Activated CD8-positive, alpha-beta memory T cell treated with anti-CD3 and anti-CD28 coated beads, Interleukin-2, amount 50 U/mL, for 24 hours (primary cell): ENCODE data around the gene PRKRA.
"Not testable (repeated sequence)": the region's sequence is repeated elsewhere in the genome, so short reads cannot be mapped to it uniquely, and the experiment has no call there.

Source experiments
- DNase-seq: peaks from one replicate; pipeline ENCODE4 v3.0.0-alpha.2; 2020; ENCODE audit errors: extremely low read depth

PRKRA gene

DNA sequence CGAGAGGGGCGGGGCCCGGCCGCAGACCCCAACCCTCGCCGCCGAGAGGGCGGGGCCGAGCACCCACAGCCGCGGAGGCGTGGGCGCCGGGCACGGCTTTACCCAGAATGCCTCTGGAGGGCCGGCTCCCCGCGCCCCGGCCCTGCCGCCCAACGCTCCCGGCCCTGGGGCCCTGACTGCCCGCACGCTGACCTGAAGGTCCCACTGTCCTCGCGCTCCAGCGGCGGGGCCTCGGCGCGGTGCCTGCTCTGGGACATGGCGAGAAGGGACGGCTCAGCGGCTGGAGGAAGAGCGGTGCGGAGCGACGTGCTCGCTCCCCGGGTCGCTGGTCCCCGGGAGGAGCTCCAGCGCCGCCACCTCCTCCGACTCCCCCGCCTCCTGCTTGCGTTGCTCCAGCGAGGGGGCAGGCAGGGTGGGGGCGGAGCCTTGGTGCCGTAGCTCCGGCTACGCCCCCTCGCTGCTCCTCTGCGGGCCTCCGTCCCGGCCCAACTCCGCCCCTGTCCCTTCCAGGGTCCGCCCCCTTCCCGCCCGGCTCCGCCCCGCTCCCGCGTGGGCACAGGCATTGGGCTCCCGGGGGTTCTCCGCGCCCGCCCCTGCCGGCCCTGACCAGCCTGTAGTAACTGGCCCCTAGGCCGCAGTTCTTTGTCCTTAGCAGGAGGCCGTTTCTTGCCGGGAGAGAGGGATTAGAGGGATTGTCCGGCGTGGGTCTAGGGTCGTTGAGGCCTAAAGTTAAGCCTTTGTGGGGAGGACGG lies at the start of gene PRKRA, which contains the start of gene PJVK:
TSS of gene PRKRA (minus strand) at position 402 of the 752 bp plus-strand sequence. CDS start at position 257, 145 bp downstream.
TSS of gene PJVK (plus strand) at position 605 of the 752 bp plus-strand sequence. CDS start 2,032 bp downstream, outside the sequence.
- DNase-seq, result peak; percentile 78

DNA sequence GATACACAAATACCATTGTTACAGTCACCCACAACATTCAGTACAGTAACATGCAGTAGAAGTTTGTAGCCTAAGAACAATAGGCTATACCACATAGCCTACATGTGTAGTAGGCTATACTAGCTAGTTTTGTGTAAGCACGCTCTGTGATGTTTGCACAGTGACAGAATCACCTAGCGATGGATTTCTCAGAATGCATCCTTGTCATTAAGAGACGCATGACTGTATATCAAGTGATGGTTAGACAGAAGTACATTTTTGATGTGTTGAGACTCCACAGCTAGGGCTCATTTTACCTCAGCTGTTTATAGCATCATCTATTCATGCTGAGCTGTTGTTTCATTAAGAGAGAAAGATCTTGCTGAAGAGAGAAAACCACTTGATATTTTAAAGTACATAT lies 48.7 kb upstream of the PRKRA start:
- DNase-seq, result no peak

DNA sequence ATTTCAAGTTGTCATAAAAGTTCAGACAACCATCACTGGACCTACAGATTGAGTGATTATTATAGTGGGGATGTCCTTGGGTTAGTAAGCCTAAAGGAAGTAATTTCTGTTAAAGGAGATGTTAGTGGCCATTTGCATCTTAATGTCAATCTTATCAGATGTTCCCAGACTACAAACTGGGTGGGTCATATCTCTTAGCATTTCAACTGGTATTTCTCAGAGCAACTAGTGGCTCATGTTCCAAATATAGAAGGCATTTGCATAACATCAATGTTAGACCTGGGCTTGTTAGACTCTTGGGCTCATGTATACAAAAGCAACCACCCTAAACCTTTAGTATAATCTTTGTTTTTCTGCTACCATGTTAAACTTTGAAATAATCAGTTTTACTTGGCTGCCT lies 47.2 kb upstream of the PRKRA start:
- DNase-seq, result no peak

DNA sequence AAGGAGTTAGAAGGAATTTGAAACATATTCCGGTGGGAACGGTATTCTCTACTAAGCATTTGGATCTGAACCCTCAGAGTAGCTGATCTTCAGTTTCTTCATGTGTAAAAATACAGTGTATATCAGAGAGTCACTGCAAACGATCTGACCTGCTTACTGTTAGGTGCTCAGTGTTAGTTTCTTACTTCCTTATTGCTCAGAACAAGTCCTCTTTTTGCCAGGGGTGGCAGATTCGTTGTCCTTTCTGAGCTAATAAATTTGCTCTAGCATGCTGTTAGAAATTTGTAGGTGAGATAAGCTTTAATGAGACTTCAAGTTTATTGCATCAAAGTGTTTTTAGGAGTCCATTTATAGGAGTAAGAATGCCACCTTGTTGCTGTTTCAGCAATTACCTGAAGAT lies 45.1 kb upstream of the PRKRA start:
- no peak for DNase-seq

DNA sequence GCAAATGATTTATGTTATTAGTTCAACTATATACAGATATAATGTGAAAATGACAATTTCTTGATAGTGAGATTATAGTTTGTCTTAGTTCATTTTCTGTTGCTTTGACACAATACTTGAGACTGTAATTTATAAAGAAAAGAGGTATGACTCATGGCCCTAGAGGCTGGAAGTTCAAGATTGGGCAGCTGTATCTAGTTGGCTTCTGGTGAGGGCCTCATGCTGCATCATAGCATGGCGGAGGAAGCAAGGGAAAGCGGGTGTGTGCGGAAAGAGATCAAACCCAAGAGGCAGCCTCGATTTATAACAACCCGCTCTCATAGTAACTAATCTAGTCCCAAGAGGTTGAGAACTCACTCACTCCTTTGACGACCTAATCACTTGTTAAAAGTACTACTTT lies 40.6 kb upstream of the PRKRA start:
- DNase-seq, result no peak

DNA sequence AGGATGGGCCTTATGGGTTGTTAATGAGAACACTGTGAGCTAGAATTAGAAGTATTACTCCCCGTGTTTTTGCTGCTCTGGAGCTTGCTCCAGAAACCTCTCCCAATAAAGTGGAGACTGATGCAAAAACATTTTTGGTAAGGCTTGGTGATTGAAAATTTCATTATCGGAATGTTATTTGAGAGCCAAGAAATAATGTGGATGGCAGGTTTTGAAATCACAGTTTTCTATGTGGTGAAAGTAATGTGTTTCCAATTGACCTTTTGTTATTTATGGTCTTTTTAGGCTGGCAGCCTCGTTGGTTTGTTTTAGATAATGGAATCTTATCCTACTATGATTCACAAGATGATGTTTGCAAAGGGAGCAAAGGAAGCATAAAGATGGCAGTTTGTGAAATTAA lies 34.4 kb upstream of the PRKRA start:
- DNase-seq, result no peak

DNA sequence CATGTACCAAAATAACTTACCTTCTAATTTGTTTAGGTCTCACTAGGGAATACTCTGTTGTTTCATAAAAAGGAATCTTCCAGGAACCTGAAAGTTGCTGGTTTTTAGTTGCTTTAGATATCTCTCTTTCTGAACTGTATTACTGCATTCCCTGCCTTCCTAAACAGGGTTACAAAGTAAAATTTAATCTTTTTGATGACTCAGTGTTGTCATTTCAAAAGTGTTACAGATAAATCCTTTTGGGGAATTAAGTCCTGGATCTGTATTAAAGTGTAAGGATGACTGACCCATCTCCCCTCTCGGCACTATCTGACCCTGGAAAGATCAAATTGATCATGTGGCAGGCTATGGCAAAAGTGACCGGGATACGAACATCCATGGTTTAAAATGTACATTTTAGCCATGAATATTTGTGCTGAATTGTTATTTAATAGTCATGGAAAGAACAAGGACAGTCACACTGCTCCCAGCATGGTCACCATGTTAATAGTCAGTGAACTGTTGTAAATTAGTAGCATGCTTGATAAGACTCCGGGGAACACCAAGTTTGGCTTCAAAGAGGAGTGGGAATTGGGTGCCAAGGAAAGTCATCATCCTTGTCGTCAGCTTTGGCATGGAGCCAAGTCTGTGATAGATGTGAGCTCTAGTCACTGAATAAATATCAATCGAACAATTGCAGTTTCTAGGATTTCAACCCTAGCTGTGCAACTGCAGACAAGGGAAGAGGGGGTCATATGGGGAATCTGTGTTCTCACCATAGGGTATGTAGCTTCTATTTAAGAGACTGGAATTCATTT lies 33.5 kb upstream of the PRKRA start:
- DNase-seq, result no peak

DNA sequence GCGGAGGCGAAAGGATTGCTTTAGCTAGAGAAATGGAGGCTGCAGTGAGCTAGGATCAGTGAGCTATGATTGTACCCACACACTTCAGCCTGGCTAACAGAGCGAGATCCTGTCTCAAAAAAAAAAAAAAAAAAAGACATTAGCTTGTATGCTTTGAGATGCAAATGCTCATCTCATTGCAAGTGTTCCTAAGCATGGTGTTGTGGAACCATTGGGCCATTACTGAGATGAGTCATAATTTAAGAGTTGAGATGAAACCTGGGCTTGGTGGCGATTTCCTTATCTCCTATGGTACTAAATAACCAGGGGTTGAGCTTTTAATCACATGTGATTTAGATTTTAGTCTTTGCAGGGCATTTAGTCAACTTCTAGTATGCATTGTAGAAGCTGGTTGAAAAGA lies 31.5 kb upstream of the PRKRA start:
- no peak for DNase-seq

DNA sequence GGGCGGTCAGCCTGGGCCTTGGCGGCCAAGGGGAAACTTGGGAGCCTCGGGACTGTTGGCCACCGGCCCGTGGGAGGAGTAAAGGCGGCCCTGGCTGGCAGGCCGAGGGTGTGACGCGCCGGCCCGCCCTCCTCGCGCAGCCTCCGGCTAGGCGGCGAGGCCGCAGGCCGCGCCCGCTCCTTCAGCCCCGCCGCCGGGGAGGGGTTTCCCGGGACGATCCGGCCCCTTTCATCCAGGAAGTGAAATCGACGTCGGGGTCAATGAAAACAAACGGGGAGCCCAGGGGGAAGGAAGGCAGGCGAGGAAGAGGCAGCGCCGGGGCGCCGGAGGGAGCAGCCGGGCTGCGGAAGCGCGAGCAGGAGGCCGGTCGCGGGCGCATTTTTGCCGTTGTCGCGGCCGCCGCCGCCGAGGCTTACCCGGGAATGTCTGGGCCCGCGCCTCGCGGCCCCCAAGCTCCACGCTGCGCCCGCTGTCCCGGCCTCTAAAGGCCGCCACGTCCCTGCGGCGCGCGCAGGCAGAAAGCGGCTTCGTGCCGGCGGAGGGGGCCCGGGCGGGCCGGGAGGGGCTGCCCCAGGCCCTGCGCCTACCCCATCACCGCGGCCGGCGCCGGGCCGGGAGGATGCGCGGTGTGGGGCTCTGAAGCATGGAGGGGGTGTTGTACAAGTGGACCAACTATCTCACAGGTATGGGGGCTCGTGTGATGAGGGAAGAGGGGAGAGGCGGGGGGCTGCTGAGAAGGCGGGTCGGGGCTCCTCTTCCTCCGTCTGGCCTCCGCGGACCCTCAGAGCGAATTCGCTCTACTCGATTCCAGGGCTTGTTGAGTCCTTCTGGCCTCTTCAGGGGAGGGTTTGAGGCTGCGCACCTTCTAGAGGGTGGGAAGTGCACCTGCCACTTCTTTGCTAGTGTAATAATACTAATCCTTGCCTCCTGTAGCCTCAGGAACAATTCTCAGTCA lies 29.5 kb upstream of the PRKRA start, which contains the start of gene PLEKHA3:
TSS of gene PLEKHA3 (plus strand) at position 231 of the 955 bp plus-strand sequence. CDS start at position 644, 413 bp downstream.
- peak; percentile 56 for DNase-seq

DNA sequence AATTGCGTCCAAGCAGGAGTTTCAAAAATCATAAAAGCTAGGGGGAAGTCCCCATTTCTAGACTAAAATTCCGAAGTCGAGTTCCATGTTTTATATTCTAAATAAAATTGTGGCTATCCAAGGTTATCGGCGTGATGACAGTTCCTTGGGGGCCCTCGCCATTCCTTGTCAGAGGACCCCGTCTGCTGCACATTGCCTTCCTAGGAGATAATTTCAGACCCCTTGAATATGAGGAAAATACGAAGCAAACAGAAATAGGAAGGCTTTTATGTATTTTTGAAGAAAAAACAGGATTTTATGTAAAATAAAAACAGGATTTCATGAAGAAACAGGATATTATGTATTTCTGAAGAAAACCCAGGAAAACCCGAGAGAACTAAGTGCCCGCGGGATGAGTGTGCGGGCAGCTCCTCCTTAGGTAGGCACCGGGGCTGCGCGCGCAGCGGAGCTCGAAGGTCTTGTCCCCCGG lies 28.8 kb upstream of the PRKRA start:
- DNase-seq, result no peak

DNA sequence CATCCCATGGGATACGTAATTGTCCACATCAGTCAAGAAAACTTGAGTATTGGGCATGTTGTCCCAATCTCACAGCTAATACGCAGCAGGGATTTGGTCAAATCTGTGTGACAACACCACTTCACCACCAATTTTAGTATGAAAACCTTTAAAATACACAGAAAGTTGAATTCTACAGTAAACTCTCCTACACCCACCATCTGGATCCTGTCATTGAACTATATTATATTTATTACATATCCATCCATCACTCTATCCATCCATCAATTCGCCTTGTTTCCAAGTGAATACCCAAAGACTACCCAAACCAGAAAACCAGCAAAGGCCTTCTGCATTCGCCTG lies 28.3 kb upstream of the PRKRA start:
- no peak for DNase-seq

DNA sequence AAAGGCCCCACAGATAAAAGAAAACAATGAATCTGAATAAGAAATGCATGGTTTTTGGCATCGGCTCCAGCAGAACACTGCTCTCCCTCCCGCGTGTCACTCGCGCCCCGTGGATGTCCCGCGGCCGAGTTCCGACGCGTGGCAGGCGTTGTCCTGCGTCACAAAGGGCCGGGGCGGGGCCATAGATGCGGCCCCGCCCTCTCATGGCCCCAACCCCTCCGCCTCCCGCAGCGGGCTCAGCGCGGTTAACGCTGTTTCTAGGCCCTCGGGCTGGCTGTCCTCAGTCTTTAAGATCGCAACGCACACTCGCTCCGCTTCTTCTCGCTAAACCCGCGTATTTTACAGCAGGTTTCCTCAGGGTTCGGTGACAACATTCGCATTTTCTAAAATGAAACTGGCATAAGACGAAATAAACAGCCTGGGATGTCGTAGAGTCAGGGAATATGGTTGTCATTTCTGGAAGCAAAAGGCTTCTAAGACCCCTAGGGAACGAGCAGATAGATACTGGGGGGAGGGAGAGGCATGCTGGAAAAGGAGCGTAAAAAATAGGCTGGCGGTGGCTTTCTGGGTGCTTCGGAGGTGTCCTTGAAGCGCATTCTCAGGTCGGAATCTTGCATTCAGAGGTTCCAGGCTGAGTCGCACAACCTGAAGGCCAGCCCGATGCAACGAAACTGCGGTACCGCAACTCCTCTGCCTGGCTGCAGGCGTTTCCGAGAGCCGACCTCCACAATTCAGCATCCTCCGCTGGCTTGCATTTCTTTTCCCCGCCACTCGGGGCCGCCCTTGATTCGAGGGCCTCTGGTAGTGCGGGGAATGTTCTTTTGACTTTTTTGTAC lies 27.7 kb upstream of the PRKRA start, which contains the start of gene FKBP7:
TSS of gene FKBP7 (minus strand) at position 162 of the 836 bp plus-strand sequence. CDS start at position 61, 101 bp downstream.
- peak; percentile 58 for DNase-seq

DNA sequence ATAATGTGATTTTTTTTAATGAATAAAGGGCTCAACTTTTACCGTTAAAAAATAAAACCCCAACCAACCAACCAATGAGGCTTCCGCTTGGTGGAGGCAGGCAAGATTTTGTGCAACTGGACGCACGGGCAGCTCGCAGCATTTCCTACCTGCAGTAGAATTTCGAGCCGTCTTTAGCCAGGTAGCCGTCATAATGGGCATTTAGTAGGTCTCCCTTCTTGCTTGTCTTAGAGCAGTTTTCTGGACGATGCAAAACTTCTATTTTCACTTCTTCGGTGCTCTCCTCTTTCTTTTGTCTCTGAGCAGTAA lies 27.1 kb upstream of the PRKRA start:
- DNase-seq, result no peak

DNA sequence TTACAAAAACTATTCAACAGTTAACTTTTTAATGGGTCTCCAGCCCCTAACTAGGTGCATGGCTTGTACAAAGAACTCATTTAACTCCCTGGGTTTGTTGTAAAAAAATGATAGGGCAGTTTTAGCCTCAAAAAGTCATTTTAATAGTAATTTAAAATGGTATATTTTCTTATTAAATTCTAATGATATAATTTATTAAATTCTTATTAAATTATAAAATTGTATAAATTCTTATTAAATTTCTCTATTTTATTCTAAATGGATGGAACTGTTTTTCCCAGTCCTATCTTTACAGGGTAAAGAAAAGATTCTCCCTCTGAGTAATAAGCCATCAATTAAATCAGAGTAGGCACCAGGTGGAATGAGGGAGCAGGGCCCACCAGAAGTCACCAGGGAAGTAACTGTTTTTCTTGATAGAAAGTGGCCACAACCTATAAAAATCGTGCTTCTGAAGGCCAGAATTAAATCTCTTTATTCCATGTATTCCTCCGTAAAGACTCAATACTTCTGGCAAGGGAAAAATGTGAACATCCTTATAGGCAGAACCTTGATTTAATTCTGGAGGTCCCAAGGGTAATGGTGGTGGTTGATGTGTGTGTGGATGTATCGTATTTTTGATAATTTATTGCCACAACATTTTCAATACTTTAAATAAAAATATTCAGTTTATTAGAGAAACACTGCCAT lies 26.6 kb upstream of the PRKRA start:
- no peak for DNase-seq

DNA sequence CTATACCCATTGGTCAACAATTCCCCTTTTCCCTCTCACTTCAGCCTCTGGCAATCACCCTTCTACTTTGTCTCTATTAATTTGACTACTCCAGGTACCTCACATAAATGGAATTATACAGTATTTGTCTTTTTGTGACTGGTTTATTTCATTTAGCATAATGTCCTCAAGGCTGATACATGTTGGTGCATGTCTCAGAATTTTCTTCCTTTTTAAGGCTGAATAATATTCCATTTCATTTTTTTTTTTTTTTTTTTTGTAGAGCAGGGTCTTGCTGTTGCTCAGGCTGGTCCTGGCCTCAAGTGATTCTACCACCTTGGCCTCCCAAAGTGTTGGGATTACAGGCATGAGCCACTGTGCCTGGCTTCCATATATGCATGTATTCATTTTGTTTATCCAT lies 25.5 kb upstream of the PRKRA start:
- DNase-seq, result no peak

DNA sequence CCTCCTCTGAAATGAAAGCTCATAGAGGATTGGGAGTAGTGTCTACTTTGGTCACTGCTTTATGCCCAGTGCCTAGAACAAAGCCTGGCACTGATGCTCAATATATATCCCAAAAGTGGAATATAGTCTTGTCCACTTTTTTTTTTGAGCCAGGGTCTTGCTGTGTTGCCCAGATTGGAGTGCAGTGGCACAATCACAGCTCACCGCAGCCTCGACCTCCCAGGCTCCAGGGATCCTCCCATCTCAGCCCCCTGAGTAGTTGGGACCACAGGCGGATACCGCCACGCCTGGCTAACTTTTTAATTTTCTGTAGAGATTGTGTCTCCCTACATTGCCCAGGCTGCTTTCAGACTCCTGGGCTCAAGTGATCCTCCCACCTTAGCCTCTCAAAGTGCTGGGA lies 23.6 kb upstream of the PRKRA start:
- no peak for DNase-seq

DNA sequence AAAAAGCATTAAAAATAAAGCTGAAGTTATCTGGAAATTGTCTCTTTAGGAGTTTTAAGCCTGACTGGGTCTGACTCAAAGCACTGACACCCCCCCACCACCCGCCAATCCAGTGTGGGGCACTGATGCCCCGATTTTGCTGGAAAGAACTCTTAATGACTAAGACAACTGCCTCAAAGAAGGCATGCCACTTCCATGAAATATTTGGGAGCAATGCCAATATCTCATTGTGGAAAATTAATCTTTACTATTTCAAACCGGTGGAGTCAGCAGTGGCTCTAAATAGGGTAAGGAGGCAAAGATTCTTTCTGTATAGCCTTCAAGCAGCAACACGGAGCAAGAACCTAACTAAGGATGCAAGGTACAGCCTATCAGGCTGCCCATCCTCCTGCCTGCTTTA lies 23.0 kb upstream of the PRKRA start:
- DNase-seq, result no peak

DNA sequence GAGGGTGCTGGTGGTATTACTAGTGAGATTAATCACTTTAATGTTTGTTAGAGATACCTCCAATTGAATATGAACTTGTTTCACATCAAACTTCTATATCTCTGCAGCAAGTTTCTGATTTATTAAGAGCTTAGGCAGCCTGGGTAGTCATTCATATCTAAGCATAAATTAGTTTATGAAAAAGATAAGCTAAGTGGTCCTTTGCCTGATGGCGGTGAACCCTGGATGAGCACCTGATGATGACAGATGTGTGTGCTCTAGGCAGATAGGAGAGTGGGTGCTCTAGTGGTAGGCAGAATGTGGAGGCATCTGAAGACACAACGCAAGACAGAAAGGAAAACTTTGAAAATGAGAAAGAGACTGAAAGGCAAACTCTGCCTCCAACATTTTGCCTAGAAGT lies 22.4 kb upstream of the PRKRA start:
- no peak for DNase-seq

DNA sequence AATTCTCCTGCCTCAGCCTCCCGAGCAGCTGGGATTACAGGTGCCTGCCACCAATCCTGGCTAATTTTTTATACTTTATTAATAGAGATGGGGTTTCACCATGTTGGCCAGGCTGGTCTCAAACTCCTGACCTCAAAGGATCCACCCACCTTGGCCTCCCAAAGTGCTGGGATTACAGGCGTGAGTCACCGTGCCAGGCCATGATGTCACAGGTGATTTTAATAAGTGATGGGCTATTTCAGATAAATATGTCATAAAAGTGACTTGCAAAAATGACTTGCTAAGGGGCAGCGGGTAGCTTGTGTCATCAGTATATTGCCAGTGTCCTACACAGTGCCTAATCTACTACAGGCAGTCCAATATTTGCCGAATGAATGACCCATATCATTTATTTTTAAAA lies 20.3 kb upstream of the PRKRA start:
- not testable (repeated sequence) for DNase-seq

DNA sequence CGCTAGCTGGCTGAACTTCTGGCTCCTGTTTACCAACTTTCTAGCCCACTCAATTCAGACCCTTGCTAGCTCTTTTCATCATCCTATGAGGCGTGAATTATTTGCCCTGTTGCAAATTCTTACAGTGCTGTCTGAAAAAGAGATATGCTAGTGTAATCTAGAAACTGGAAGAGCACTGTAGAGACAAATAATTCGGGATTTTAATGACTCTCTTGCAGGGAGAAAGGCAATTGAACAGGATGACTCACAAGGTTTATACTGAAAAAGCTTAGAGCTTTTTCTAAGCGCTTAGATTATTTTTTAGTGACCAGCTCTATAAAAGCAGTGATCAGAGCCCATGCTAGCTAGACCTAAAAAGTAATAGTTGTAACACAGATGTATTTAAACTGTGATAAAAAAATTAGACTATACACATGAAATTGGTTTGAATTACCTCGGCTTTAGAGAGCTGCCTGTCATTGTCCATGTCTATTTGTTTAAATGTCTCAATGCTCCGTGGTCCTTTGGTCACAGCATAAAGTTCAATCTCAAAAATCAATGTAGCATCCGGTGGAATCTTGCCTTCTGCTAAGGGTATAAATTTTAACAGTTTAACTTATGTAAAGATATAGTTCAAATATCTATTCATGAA lies 18.4 kb upstream of the PRKRA start:
- DNase-seq, result no peak
